Activated CD4-positive, alpha-beta T cell treated with anti-CD3 and anti-CD28 coated beads, Interleukin-2, Interleukin-6, amounts not matched to agents 100 ng/mL and 50 ng/mL, durations not matched to agents 16 hours and 8 hours (primary cell): ENCODE results near the gene FA2H.
"Not testable (repeated sequence)": the region's sequence is repeated elsewhere in the genome, so short reads cannot be mapped to it uniquely, and the experiment has no call there.

Source experiments
- DNase-seq: peaks from one replicate; pipeline ENCODE4 v3.0.0-alpha.2; 2020

Gene FA2H, protein sequence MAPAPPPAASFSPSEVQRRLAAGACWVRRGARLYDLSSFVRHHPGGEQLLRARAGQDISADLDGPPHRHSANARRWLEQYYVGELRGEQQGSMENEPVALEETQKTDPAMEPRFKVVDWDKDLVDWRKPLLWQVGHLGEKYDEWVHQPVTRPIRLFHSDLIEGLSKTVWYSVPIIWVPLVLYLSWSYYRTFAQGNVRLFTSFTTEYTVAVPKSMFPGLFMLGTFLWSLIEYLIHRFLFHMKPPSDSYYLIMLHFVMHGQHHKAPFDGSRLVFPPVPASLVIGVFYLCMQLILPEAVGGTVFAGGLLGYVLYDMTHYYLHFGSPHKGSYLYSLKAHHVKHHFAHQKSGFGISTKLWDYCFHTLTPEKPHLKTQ

DNA sequence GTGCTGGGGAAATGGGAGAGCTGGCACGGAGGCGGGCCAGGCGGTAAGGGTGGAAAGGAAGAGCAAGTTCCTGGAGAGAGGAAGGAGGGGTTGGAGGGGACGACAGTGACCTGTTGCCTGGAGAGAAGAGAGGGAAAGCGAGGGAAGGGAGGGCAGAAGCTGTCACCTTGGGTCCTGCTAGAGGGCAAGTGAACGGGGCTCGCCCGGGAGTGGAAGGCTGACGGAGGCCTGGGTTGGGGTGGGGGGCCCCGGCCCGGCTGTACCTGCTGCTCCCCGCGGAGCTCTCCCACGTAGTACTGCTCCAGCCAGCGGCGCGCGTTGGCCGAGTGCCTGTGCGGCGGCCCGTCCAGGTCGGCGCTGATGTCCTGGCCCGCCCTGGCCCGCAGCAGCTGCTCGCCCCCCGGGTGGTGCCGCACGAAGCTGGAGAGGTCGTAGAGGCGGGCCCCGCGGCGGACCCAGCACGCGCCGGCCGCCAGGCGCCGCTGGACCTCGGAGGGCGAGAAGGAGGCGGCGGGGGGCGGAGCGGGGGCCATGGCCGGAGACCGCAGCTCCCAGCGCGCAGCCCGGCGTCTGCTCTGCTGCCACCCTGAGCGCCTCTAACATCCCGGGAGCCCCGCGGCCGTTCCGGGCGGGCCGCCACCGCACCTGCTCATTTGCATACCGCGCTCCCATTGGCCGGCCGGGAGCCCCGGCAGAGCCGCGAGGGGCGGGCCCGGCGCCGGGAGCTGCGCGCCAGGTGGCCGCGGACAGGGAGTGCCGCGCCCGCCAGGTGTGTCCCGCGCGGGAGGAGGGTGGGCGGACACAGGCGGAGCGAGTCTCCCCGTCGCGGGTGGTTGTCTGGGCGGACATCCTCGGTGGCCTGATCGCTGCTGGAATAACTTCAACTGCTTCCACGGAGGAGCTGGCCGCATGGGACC, at the start of gene FA2H:
TSS of gene FA2H (minus strand) at position 598 of the 917 bp plus-strand sequence. CDS start at position 533, 65 bp downstream.
- DNase-seq, result peak; percentile 53

DNA sequence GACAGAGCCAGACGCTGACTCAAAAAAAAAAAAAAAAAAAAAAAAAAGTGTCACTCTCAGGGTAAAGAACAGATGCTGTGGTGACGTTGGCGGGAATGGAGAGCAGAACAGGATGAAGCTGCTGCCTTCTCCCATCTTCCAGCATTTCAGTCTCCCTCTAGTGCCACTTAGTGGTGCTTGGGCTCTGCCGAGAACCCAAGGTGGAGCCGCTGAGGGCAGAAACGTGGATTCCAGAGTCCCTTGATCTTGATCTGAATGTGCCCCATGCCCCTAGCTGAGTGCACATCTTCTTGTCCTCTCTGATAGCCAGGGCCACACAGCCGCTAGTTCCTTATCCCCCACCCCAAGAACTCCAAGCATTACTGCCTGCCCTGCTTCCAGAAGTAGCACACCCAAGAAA, 43.2 kb upstream of the FA2H start:
- no peak for DNase-seq

DNA sequence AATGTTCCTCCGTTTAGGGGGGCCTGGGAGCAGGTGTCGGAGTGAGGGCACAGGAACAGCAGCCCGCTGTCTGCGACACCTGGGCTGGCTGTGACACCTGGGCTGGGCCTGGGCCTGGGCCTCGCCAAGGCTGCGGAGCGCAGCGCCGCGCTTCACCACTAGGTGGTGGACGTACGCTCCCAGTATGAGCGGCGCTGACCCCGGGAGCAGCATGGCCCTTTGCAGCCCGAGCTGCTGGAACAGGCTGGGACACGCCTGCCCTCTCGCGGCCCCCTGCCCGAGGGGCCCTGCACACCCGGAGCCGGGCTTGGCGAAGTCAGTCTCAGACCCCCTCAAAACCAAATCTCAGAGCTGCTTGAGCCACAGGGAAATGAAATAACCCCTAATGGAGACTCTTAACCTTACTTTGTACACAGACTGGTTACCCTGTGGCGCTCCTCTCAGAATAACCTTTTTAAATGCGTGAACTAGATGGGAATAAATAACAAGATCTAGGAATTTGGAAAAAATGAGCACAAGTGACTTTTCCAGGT, 38.6 kb upstream of the FA2H start:
- DNase-seq, result peak; percentile 84

DNA sequence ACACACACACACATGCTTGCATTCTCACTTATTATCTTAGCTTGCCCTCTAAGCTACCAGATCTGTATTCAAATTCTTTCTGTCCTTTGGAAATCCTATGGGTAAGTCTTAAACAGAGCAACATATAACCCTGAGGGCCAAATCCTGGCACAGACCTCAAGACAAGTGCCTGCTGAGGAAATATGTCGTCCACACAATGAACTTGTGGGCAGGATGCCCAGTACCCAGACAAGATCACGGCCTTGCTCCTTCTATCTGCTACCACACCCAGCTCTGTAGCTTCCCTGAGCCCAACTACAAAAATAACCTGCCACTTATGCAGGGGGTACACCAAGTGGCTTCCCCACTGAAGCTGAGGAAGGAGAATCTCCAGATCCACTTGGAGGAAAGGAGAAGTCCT, 37.3 kb upstream of the FA2H start:
- DNase-seq, result no peak

DNA sequence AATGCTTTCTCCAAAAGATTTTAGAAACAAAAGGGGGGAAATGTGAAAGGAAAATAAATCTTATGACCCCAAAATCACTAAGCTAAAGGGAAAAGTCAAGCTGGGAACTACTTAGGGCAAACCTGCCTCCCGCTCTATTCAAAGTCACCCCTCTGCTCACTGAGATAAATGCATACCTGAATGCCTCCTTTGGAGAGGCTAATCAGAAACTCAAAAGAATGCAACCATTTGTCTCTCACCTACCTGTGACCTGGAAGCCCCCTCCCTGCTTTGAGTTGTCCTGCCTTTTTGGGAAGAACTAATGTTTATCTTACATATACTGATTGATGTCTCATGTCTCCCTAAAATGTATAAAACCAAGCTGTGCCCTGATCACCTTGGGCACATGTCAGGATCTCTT, 36.6 kb upstream of the FA2H start:
- not testable (repeated sequence) for DNase-seq

DNA sequence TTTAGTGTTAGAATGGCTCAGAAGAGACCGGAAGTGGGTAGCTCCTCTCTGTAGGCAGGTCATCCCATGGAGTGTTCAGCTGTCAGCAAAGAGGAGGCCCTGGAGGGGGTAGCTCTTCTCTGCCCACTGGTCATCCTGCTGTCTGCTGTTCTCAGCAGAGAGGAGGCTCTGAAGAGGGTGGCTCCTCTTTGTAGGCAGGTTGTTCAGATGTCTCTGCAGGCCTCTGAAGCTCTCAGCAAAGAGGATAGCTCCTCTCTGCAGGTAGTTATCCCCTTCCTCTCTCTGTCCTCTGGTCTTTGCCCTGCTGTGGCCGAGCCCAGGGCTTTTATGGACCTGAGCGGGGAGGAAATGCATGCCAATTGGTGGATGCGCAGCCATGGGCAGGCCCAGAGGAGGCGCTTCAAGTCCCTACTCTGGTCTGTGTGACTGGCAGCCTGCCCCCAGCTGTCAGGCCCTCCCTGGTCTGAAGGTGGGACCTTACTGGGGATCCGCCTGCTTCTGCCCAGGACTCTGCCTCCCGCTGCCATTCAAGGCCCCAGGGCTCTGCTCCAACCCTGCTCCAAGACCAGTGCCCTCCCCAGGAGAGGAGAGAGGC, 32.5 kb upstream of the FA2H start:
- DNase-seq, result no peak

DNA sequence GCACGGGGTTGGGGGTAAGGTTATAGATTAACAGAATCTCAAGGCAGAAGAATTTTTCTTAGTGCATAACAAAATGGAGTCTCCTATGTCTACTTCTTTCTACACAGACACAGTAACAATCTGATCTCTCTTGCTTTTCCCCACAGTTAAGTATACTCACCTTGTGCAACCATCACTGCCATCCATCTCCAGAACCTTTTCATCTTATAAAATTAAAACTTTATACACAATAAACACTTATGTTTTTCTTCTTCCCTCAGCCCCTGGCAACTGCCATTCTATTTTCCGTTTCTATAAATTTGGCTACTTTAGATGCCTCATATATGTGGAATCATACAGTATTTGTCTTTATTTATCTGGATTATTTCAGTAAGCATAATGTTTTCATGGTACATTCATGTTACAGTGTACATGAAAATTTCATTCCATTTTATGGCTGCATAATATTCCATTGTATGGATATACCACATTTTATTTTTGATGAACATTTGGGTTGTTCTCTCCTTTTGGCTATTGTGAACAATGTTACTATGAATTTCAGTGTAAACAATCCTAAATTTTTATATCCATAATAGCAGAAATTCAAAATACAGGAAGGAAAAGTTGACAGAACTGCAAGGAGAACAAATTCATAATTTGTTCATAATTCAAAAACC, 25.7 kb upstream of the FA2H start:
- no peak for DNase-seq

DNA sequence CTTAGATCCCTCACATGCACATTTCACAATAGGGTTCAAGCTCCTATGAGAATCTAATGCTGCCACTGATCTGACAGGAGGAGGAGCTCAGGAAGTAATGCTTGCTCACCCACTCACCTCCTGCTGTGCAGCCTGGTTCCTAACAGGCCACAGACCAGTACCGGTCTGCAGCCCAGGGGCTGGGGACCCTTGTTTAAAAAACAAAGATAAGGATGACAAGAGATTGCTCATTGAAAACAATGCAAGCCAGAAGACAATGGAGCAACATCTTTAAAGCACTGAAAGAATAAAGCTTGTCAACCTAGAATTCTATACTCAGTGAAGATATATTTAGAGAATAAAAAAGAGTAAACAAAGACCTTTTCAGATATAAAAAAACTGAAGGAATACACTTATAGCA, 22.8 kb upstream of the FA2H start:
- no peak for DNase-seq

DNA sequence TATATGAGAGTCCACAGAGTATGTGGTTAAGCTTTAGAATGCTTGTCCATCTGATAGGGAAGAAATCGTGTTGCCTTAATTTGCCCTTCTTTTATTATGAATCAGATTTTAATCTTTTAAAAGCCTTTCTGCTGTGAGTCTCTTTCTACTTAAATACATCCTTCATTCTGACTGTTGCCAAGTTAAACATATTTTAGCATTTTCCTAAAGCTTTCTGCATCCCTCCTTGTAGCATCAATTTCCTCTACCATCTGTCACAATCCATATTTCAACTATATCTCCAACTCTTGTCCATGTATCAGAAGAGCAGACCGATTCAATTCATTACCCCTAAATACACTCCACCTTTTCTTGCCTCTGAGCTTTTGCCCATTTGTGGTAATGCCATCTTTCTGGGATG, 20.5 kb upstream of the FA2H start:
- DNase-seq, result no peak

DNA sequence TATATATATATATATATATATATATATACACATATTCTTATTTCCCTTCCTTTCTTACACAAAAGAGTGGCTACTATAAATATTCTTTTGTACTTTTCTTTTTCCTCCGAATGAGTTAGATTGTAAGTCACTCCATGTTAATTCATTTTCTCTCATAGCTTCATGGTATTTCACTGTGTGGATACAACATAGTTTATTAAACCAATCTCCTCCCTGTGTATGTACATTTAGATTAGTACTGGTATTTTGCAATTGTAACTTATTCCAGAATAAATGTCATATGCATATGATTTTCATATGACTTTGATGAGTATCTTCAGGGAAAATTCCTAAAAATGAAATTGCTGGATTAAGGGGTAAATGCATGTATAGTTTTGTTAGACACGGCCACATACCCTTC, 20.0 kb upstream of the FA2H start:
- DNase-seq, result no peak

DNA sequence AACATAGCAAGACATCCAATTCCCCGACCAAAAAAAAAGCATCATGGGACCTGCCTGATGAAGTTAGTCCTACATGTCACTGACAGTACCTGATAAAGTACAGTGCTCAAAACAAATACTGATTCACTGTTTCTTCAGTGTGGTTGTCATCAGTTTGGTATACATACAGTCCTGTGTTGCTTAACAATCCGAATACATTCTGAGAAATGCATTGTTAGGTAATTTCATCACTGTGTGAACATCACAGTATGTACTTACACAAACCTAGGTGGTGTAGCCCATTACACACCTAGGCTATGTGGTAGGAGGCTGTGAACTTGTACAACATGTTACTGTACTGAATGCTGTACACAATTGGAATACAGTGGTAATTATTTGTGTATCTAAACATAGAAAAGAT, 19.0 kb upstream of the FA2H start:
- no peak for DNase-seq

DNA sequence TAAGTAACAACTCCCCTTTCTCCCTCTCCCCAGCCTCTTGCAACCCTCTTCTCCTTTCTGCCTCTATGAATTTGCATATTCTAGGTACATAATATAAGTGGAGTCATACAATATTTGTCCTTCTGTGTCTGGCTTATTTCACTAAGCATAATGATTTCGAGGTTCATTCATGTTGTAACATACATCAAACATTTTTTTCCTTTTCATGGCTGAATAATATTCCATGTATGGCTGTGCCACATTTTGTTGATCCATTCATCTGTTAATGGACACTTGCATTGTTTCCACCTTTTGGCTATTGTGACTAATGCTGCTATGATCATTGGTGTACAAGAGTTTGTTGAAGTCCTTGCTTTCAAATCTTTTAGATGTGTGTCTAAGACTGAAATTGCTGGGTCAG, 17.6 kb upstream of the FA2H start:
- no peak for DNase-seq

DNA sequence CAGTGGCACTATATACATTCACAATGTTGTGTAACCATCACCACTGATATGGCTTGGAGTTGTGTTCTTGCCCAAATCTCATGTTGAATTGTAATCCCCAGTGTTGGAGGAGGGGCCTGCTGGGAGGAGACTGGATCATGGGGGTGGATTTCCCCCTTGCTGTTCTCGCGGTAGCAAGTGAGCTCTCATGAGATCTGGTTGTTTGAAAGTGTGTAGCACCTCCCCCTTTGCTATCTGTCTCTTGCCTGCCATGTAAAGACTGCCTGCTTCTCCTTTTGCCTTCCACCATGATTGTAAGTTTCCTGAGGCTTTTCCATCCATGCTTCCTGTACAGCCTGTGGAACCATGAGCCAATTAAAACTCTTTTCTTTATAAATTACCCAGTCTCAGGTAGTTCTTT, 17.1 kb upstream of the FA2H start:
- DNase-seq, result not testable (repeated sequence)

DNA sequence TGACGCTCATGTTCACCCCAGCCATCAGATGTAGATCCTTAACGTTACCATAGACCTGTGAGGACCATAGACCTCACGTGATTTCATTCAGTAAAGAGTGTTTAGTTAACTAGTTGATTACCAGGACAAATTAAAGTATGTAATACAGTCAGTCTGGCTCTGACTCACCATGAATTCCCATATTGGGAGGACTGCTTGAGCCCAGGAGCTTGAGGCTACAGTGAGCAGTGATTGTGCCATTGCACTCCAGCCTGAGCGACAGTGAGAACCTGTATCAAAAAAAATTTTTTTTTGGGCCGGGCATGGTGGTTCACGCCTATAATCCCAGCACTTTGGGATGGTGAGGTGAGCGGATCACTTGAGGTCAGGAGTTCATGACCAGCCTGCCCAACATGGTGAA, 13.5 kb upstream of the FA2H start:
- no peak for DNase-seq

DNA sequence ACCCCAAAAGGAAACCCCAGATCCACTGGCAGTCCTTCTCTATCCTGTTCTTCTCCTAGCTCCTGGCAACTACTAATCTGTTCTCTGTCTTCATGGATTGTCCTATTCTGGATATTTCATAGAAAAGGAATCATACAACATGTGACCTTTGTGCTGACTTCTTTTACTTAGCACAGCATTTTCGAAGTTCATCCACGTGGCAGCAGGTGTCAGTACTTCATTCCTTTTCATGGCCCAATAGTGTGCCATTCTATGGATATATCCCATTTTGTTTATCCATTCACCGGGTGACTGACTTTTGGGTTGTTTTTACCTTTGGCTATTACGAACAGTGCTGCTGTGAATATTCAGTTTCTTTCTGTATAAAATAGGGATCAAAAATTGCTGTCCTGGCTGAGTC, 10.4 kb upstream of the FA2H start:
- no peak for DNase-seq

DNA sequence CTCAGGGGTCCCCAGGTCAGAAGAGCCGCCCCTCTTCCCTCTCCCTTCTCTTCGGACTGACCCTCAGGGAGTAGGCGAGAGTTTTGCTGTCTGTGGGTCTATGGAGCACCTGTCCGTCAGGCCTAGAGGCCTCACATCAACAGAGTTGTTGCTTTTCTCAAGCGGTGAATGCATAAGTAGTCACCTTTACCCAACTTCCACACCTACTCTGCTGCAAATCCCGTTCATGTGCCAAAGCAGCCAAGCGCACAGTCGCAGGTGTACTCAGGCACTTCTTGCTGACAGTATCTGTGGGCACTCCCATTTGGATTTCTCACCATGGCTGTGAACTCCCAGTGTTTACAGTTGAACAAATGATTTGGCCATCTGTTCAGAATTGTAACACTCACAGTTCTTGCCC, 4.0 kb upstream of the FA2H start:
- no peak for DNase-seq

DNA sequence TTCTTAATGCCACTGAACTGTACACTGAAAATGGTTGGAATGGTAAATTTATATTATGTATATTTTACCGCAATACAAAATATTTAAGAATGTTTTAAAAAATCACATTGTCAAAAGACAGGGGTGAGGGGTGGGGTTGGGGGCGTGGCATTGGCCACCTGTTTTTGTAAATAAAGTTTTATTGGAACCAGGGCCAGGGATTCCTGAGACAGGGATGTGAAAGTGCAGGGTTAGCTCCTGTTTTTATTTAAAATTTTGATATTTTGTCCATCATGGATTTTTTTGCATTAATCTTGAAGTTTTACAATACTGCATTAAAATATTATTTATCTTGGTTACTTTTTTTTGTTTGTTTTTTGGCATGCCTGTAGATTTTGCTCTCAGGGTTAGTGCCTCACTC, 2.3 kb upstream of the FA2H start:
- no peak for DNase-seq

DNA sequence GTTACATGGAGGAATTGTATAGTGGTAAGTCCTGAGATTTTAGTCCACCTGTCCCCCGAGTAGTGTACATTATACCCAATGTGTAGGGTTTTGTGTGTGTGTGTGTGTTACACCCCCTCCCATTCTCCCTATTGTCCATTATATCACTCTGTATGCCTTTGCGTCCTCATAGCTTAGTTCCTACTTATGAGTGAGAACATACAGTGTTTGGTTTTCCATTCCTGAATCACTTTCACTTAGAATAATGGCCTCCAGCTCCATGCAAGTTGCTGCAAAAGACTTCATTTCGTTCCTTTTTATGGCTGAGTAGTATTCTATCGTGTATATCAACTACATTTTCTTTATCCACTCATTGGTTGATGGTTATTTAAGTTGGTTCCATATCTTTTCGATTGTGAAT, 635 bp upstream of the FA2H start:
- DNase-seq, result no peak

DNA sequence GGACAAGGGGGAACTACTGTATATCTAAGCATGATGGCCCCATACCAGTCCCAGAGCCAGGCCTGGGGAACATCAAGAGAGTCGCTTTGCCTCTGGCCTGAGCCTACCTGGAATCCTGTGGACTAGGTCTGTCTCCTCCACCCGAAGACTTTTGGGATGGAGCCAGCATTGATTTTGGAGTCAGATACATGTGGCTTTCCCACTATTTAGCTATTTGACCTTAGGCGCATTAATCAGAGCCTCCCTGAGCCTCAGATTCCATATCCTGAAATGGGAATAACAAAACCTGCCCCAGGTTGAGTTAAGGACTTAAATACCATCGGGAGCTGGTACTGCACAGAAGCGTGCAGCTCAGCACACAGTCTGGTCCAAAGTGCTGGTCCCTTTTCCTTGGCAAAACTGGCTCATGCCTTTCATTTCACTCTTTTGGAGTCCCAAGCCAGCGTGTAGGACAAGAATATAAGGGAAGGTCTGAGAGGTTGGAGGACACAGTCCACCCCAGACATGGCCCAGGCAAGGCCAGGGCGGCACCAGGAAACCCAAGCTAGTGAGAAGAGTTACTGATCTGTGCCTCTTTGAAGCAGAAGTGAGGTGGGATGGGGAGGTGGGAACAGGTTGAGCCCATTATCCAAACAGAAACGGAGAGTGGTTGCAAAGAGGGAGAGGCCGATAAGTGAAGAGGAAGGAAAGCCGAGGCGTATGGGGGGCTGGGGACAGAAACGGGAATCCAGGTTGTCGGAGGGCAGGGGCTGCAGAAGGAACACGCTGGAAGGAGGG, 986 bp downstream of the FA2H start:
- DNase-seq, result no peak

DNA sequence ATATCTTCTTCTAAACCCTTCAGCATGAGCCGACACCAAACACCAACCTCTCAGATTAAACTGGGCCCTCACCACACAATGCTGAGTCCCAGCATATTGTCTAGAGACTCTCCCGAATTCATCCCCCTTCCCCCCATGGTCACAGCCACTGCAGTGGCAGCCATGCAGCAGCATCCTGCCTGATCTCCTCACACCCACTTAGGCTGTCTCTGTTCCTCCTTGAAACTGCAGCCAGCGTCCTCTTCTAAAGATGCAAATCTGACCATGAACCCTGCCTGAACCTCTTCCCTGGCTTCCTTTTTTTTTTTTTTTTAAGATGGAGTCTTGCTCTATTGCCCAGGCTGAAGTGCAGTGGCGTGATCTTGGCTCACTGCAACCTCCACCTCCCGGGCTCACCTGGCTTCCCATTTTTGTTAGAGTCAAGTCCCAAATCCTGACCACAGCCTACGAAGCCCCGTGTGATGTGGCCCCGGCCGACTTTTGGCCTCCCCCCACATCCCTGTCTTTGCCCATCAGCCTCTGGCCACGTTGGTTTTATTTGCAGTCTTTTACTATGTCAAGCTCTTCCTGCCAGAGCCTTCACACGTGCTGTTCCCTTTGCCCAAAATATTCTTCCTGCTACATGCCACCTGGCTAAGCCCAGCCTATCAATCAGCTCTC, 2.8 kb downstream of the FA2H start:
- DNase-seq, result no peak

DNA sequence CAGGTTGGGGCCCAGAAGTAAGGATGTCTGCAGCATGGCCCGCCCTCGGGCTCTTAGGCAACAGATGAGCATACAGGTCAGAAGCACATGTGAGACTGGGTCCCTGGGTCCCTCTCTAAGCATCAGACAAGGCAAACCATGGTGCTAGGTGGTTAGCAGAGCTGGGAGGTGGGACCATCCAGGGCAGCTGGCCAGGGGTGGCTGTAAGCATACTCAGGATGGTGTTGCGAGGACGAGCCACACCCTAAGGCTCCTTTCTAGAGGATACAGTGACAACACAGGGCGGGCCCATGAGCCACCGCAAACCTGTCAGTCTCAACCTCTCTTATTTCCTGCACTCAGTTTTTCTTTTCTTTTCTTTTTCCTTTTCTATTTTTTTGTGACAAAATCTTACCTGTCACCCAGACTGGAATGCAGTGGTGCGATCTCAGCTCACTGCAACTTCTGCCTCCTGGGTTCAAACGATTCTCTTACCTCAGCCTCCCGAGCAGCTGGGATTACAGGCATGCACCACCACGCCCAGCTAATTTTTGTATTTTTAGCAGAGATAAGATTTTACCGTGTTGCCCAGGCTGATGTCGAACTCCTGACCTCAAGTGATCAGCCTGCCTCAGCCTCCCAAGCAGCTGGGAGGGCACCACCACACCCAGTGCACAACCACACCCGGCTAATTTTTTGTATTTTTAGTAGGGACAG, 3.6 kb downstream of the FA2H start:
- DNase-seq, result no peak
